Measurements from ENCODE around the gene ARHGEF37.
A peak's percentile ranks its signal among the peaks of the same experiment; 100 is the strongest.
"Not testable (repeated sequence)": the region's sequence is repeated elsewhere in the genome, so short reads cannot be mapped to it uniquely, and the experiment has no call there.

Gene ARHGEF37, protein sequence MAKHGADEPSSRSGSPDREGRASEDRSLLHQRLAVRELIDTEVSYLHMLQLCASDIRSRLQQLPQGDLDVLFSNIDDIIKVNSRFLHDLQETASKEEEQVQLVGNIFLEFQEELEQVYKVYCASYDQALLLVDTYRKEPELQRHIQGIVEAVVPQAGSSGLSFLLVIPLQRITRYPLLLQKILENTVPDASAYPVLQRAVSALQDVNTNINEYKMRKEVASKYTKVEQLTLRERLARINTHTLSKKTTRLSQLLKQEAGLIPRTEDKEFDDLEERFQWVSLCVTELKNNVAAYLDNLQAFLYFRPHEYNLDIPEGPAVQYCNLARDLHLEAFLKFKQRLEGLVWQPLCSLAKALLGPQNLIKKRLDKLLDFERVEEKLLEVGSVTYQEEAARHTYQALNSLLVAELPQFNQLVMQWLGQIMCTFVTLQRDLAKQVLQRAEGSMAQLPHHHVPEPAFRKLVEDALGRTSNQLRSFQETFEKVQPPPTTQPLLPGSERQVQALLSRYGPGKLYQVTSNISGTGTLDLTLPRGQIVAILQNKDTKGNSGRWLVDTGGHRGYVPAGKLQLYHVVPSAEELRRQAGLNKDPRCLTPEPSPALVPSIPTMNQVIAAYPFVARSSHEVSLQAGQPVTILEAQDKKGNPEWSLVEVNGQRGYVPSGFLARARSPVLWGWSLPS

DNA sequence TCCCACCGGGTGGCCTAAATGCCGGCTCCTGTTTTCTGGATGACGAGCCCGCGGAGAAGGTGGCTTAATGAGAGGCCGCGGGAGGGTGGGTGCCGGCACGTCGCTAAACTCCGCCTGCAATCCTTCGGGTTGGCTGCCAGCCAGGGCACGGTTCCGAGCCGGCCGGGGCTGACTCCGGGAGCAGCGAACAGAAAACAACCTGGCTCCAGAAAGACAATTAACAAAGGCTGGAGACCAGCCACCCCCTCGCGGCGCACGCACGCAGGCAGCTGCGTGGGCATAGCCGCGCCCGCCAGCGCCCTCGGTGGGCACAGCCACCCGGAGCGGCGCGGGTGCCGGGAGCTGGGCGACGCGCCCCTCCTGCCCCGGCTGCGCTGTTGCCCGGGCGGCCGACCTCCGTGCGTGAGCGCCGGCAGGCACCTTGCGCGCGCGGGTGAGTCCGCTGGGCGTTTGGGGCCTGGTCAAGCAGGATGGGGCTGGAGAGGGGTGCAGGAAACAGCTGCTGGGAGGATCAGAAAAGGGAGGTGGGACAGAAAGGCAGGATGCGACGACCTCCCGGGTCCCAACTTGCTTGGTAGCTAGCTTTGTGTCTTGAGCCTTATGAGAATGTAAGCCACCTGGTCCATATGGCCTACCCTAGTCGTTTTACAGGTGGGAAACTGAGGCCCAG lies at the start of gene ARHGEF37:
Gene ARHGEF37, plus strand, starts transcription at position 307 of the 670 bp plus-strand sequence. CDS start 16,272 bp downstream, outside the sequence.
- DNase-seq = peak; percentile 4

DNA sequence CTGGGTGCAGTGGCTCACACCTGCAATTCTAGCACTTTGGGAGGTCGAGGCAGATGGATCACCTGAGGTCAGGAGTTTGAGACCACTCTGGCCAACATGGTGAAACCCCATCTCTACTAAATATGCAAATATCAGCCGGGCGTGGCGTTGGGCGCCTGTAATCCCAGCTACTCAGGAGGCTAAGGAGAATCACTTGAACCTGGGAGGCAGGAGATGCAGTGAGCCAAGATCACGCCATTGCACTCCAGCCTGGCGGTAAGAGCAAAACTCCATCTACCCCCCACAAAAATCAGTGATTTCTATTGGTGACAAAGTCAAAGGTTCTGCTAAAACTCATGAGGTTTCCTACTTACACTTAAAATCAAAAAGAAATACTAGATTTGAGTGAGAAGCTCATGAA lies 48.9 kb upstream of the ARHGEF37 start:
- DNase-seq = no peak

DNA sequence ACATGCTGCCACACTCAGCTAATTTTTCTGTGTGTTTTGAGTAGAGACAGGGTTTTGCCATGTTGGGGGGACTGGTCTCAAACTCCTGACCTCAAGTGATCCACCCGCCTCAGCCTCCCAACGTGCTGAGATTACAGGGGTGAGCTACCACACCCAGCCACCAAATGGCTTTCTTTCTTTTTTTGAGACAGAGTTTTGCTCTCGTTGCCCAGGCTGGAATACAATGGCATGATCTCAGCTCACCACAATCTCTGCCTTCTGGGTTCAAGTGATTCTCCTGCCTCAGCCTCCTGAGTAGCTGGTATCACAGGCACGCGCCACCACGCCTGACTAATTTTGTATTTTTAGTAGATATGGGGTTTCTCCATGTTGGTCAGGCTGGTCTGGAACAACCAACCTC lies 45.5 kb upstream of the ARHGEF37 start:
- DNase-seq = not testable (repeated sequence)

DNA sequence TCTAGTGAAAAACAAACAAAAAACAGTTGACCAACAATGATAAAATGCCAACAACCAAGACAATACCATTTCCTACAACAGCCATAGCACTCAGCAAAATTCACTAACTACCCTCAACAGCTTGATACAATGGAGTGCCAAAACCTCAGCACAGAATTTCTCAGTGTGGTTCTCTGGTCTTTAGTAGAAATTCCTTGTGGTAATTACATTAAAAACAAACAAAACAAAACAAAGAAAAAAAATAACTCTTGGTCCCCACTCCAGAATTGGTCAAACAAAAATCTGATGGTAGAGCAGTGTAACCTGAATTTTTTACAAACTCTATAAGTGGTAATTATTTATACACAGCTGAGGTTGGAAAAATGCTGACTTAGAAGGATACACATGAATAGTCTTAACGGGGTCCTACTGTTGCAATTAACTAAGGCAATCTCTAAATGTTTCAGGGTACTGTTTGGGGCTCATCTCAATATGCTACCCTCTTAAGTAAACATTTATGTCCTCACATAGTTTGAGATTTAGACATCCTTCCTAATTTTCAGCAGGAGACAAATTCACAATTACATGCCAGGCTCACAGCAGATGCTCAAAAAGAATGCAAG lies 43.8 kb upstream of the ARHGEF37 start:
- no peak for DNase-seq

DNA sequence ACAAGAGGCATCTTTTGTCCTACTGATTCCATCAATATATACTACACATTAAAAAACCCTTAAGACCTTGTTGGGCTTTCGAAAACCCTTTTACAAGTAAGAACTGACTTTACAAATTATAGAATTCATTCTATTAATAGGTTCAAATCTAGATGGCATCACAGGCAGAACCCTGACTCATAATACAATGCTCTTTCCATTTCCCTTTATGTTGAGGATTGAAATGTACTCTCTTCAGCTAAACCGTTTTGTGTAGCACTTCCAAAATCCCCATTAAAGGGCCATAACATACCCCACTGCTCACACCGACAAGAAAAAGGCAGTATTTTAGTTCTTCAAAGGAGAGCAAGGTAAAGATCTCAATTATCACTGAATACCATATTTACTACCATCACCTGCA lies 41.2 kb upstream of the ARHGEF37 start:
- no peak for DNase-seq

DNA sequence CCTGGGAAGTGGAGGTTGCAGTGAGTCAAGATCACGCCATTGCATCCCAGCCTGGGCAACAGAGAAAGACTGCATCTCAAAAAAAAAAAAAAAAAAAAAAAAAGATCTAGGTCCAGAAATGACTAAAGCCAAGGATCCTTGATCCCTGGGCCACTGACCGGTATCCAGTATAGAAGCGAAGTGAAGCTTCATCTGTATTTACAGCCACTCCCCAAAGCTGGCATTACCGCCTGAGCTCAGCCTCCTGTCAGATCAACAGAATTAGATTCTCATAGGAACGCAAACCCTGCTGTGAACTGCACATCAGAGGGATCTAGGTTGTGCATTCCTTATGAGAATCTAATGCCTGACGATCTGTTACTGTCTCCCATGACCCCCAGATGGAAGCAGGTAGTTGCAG lies 39.4 kb upstream of the ARHGEF37 start:
- DNase-seq = no peak

DNA sequence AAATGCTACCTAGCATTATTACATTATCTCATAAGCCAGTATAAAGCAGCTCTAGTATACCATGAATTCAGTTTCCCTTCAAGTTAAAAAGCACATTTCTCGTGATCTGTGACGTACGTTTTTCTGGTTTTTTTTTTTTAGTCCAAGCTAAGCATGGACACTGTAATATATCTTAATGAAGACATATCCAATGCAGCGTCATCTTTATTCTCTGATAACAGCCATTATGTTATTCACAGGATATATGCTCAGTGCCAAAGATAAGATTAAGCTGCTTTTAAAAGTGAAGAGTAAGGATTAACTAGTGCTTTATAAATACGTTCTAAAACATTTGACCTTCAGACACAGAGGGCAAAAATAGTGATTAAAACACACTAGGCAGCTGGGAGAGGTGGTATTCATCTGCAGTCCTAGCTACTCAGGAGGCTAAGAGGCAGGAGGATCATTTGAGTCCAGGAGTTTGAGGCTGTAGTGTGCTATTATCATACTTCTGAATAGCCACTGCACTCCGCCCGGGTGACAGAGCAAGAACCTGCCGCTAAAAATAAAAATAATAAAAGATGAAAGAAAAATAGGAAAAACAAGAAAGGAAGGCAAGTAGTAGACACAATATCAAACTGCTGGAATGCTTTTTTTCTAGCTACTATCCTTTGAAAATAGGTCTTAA lies 37.8 kb upstream of the ARHGEF37 start:
- DNase-seq = no peak

DNA sequence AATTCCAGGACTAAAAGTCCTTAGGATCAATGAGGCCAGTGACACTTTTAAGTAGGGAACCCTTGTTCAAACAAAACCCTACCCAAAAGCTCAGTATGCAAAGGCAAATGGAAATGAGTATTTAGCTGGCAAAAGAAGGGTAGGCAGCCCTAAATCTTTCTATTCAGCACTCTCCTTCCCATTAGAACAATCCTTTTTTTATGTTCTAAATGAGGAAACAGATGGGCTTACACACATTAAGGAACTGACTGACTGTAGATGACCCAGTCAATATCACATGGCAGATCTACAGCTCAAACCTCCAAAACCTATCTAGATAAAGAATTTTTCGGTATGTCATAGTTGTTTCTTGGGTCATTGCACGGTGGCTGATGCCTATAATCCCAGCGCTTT lies 37.3 kb upstream of the ARHGEF37 start:
- no peak for DNase-seq

DNA sequence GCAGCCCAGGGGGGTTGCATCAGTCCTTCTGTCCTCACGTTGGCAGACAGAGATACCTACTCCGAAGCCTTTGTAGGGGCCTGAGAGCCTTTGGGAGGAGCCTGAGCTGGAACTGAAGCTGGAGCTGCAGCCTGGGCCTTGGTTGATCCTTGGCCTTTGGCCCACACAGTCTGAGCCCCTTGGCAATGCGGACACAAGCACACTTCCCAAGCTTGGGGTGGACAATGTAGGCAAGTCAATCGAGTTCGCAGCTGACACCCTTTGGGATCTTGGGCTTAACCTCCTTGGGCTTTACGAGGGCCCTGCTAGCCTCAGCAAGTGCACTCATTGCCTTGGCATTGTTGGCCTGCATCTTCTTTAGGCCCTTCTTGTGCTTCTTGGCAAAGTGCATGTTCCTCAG lies 36.0 kb upstream of the ARHGEF37 start:
- no peak for DNase-seq

DNA sequence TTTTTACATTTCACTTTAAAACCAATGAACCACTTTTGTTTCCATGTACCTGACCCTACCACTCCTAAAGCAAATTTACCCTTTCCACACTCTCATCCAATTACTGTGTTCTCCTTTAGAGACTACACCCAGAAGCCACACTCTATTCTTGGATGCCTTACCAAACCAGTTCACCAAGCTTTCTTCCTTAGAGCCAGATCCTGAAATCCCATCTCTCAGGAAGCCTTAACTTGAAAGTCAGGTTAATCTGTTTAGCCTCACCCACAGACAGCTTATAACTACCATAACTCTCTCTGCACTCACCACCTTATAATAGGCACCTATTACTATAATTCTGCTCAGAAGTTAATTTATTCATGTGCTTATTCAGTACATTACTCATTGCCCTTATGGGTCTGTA lies 34.3 kb upstream of the ARHGEF37 start:
- no peak for DNase-seq

DNA sequence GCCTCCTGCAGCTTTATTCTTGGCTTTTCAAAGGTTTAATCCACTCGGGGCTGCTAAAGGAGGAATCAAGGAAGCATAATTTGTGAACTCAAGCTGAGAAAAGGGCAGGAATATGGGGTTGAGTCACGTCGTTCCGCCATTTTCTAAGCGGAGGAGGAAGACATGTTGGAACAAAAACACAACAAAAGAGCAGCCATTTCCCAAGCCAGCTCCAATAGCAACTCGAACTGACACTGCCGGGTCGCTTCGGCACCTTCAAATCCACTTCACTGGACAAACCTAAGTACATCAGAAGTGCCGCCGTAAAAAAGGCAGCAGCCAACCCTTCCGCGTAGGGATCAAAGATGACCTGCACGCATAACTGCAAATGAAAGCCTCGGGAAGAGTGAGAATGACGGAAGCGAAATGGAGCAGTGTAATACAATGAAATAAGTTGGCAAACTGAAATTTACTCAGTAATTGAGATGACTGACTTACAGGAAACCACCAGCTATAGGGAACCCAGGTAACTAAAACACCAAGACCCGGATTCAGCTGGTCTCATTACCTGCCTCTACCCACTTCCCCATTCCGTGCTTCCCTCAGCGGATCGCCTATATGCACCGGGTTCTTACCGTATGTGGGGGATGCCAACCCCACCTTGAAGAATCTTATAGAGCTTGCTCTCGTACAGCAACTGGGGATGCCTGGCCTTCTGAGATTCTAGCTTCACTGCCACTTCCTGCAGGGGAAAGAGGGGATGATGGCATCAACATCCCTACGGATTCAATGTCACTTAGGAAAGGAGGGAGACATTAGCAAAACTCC lies 31.6 kb upstream of the ARHGEF37 start:
- no peak for DNase-seq

DNA sequence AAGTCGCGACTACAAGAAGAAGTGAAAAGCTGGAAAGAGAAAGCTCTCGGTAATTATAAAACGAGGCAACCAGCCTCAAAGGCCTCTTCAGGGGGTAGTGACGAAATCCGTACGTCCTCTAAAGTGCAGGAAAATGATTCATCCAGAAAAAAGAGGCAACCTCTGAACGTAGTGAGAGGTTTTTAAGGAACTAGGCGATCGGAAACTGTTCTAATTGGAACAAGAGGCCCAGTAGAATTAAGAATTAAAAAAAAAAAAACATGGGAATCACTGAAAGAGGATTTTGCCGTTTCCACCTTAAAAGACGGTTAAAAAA lies 31.1 kb upstream of the ARHGEF37 start:
- no peak for DNase-seq

DNA sequence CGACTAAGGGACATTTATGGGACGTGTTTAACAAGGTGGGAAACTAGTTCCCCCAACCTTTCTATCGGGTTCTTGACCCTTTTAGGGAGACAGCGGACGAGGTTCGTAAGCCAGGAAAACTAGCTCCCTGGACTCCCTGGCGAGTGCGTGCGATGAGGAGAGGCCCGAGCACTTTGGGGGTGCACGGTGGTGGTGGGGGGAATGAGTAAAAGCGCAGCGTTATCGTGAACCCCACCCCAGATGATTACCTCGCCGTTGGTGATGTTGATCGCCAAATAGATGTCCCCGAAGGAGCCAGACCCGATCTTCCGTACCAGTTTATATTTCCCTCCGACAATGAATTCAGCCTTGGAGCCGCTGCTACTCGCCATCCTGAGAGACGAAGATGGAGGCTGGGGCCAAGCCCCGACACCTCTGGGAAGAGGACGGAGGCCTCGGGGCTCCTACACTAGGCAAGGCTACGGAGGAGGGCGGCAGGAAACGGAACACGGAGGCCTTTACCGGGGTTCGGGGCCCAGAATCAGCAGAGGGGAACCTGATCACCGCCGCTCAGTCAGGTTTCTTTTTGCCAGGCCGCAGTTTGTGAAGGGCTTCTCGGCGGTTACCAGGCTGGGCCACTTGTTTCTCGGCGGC lies 30.6 kb upstream of the ARHGEF37 start:
- DNase-seq = no peak

DNA sequence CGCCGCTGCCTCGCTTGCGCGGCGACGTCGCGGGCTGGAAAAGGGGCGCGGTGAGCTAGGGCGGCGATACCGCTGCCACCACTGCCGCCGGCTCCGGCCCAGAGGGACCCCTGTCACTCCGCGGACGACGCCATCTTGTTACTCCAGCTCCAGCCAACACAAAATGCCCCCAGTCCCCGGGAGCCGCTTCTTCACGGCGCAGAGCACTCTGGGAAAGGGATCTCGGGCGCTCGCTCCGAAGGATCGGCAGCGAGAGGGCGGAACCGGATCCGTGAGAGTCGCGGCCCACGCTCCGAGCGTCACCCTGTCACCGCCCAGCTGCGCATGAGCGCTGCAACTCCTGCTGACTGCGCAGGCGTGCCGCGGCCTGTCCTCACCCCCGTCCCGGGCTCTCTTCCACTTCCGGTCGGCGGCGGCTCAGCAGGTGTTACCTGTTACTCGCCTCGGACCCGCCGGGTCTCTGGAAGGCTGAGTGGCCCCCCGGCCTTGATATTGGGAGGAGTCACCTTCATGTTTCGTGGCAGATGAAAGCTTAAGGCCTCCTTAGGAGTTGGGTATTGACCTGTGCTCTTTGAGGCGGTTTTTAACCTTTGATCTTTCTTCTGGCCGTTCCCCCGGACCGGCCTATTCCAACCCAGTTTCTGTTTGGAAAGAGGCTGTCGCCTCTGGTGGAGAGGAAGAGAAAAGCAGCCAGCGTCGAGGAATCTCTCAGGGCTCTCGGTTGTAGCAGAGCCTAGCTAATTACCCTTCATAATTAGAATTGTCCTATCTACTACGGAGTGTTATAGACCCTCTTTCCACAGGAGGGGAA lies 29.9 kb upstream of the ARHGEF37 start, which contains the start of gene CSNK1A1:
Gene CSNK1A1, minus strand, starts transcription at position 213 of the 811 bp plus-strand sequence. CDS start 475 bp downstream, outside the sequence.
- peak; percentile 91 for DNase-seq

DNA sequence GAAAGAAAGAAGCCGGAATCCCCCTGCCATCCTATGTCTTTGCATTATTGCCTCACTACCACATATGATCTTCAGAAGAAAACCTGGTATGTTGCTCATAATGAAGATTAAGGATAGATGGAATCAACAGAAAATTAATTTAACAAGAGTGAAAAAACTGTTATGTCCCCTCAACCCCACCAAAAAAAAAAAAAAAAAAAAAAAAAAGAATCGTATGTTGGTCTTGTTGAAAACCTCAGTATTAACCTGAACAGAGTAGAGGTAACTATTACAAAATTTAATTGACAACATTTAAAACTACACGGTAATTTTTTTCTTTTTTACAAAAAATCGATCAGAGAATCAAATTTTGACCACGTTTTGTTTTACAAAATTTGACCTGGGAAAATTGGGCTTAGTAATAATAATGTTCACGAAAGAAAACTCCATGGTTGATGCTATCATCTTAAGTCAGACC lies 29.2 kb upstream of the ARHGEF37 start:
- DNase-seq = no peak

DNA sequence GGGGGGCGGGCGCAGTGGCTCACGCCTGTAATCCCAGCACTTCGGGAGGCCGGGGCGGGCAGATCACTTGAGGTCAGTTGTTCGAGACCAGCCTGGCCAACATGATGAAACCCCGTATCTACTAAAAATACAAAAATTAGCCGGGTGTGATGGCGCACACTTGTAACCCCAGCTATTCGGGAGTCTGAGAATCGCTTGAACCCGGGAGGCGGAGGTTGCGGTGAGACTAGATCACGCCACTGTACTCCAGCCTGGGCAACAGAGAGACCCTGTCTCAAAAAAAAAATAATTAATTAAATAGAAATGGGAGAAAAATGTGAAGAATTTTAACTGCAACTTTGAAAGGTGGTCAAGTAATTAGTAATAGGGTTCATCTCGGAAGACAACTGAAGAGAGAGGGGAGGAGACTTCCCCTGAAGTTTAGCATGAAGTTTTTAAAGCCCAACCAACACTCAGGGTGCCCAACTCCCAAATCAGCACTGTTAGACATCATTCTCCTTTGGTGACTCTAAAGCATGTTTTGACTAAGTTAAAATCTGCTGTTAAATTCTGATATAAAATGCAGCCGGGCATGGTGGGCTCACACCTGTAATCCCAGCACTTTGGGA lies 28.6 kb upstream of the ARHGEF37 start:
- DNase-seq = no peak

DNA sequence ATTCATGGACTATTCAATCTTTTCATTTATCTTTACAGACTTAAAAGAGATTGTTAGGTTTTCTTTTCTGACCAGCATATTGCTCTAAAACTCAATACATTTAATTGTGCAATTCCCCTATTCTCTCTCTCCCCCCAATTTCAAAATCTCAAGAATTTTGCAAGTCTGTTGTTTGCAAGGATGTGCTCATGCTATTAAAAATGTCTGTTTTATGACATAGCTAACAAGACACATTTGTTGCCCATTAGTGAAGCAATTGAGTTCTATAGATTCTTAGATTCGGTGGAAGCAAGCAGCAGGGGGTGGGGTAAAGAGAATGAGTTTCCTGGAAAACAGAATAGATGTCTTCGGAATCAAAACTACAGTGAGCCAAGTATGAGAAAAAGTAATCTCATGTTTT lies 21.6 kb upstream of the ARHGEF37 start:
- DNase-seq = no peak

DNA sequence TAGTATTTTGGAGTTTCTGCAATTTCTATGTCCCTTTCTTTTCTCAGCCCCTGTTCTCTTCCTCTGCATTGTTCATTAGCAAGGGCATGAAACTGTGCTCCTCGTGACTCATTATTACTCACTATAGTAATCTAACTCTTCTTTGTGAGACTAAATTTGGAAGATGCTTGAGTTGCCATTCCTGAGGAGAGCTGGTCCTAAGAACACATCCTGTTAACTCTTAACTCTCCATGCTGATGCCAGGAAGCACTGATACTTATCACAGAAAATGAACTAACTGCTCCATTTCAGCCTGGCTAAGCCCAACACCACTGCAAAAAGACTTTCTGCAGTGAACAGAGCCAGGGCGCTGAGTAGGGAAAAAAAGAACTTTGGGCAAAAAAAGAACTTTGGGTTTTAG lies 19.4 kb upstream of the ARHGEF37 start:
- DNase-seq = no peak

DNA sequence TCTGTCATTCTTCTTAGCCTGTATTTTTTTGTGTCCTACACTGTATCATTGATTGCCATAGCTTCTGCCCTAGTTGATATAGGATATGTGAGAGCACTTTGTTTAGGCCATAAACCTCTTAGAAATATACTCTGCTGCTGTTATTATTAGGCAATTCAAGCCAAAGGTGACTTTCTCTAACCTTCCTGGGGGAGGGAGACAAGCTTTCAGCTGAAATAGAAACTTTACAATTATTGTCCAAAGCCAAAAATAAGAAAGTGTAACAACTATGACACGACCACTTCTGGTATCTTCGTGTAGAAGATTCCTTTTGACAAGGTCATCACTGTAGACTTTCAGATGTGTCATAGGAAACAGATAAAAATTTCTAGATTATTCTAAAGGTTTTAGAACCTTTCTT lies 17.8 kb upstream of the ARHGEF37 start:
- DNase-seq = no peak

DNA sequence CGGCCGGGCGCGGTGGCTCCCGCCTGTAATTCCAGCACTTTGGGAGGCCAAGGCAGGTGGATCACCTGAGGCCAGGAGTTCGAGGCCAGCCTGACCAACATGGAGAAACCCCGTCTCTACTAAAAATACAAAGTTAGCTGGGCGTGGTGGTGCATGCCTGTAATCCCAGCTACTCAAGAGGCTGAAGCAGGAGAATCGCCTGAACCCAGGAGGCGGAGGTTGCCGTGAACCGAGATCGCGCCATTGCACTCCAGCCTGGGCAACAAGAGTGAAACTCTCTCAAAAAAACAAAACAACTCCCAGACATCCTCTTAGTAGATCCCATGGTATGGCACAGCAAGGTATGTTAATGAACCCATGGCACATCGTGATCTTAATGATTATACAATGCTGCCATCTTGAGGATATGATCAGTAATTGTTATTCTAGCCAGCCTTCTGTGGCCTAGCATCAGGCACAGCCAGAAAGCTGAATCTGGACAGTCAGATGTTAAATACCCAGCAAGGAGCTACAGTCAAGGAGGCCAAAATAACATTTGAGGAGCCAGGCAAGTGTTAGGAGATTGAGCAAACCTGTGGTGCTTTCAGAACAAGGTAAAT lies 16.7 kb upstream of the ARHGEF37 start:
- DNase-seq = peak; percentile 46
